GM21360 (cell line): ENCODE data around the gene PCSK5.
"Not testable (repeated sequence)": the region's sequence is repeated elsewhere in the genome, so short reads cannot be mapped to it uniquely, and the experiment has no call there.

Experiments used
- ATAC-seq: cut with Tn5 transposase; IDR thresholded peaks from one replicate; pipeline ENCODE4 v1.9.1; 2021; ENCODE audit warnings: mild to moderate bottlenecking, moderate library complexity; ENCODE audit not compliant: unreplicated experiment

The PCSK5 gene

DNA sequence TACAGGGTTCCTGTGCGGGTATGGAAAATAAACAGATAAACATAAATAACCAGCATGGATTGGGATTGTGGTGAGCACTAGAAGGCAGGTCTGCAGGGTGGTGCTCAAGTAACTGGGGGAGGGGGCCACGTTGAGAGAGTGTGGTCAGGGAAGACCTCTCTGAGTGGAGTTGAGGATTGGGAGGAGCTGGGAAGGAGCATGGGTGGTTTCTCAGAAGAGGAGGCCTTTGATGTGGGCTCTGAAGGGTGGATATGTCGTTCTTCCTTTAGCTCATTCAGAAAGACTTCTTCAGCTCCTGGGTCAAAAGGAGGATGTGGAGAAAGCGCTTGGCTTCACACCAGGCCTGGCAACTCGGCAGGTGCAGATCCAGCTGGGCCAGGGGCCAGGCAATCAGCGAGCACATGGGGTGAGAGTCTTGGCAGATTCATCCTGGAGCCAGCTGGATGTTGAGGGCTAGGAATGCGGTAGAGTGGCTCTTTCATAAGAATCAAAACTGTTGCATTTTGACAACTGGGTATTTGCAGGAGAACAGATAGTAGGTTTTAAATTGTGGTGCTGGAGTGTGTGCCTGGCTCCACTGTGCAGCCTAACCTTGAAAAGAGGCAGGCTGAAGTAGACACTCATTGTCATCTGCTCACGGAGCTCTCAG, 71.7 kb downstream of the PCSK5 start:
- no peak for ATAC-seq

DNA sequence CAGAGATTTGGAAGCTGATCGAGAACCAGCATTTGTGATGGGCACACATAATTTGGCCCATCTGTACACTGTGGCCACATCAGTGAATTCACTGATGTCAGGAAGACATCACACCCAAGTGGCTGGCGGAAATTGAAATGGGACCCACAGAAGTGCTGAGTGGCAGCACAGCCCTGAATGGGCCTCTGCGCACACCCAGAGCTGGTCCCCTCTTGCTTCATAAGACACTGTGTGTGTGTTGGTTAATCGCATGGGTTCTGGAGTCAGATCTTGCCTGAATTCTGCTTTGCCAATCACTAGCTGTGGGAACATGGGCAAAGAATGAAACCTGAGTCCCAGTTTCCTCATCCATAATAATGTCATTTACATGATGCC, 72.2 kb downstream of the PCSK5 start:
- ATAC-seq, result no peak

- ATAC-seq, result not testable (repeated sequence)
Measured at GRCh38 chr9:75963321-75963720, 72.8 kb downstream of the PCSK5 start.

GRCh38 chr9:75964427-75964826, 74.0 kb downstream of the PCSK5 start:
- ATAC-seq, result no peak

- no peak for ATAC-seq
Measured at GRCh38 chr9:75965231-75965630, 74.8 kb downstream of the PCSK5 start.

DNA sequence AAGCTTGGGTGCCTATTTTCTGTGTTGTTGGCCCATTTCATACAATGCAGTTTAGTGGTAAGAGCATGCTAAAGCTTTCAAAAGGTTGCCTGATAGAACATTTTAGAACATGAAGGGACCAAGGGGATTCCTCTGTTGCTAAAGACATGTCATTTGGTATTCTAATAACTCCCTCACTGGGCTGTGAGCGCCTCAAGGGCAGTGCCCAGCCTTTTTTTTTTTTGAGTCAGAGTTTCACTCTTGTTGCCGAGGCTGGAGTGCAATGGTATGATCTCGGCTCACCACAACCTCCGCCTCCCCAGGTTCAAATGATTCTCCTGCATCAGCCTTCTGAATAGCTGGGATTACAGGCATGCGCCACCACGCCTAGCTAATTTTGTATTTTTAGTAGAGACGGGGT, 77.1 kb downstream of the PCSK5 start:
- ATAC-seq, result no peak

- no peak for ATAC-seq
Measured at GRCh38 chr9:75974016-75974766, 83.7 kb downstream of the PCSK5 start.

- ATAC-seq, result no peak
Measured at GRCh38 chr9:75975071-75975470, 84.6 kb downstream of the PCSK5 start.

DNA sequence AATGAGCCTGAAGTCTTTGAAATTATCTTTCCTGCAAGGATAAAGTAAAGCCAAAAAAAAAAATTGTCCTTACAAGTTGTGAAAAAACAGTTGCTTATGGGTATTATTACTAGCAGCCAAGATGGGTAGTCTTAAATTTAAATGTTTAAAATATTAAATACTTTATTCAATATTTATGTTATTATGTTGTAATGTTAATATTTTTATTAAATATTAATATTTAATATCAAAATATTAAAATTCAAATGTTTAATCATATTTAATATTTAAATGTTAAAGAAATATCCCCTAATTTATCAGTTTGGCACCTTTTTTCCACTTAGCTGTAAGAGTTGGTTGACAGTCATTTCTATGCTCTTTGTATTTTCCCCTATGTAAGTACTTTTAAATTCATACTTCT, 86.1 kb downstream of the PCSK5 start:
- no peak for ATAC-seq

DNA sequence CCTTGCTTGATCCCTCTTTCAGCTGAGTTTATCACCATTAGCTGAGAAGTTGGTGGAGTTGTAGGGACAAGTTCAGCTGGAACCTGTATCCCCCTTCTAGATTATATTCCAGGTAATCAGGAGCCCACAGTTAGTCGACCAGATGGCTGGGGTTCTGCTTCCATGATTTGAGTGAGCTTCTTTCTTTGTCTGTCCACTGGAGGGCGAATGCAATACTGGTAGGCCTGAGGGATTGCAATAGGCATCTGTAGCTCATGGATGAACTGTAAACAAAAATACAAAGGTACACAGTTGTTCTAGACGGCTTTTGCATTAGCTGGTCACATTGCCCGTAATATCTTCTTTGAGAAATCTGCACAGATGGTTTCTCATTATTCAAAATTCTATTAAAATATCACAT, 88.9 kb downstream of the PCSK5 start:
- no peak for ATAC-seq

DNA sequence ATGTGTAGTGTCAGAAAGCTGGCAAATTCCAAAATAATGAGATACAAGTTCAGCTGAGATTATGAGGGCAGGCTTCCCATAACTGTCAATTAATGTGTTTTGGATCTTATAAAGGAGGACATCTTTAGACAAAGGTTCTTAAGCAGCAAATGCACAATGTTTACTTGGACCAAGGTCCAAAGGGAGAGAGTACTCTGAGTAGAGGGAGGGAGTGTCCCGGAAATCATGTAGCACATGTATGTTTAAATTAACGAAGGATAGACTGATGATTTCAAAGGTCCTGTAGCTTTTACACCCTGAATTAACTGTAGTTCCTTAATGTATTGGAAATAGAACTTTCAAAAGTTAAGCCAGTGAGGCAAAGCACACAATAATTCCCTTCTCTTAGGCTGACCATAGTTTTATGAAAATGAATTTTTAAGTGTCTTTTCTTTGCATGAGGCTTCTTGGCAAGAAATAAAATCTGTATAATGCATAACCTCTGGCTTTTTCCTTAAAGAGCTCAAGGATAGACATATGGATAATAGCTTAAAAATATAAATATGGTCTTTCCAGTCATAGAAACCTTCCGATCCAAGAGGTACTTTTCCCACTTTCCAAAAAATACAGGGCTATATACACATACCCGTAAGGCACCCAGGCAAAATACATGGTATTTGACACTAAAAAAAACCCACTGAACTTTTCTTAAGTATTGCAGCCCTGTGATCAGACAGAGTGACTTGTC, 93.0 kb downstream of the PCSK5 start:
- no peak for ATAC-seq

DNA sequence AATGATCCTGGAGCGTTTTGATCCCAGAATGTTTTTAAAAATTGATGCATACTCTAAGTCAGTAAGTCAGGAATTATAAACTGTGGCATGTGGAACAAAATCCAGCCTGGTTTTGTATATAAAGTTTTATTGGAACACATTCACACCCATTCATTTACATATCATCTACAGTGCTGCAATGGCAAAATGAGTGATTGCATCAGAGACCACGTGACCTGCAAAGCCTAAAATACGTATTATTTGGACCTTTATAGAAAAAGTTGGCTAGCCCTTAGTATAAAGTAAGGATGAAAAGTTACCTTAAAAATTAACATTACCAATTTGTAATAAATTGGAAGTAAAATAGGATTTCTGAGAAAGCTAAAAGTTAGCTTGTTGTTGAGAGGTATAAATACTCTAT, 95.0 kb downstream of the PCSK5 start:
- no peak for ATAC-seq

- no peak for ATAC-seq
Measured at GRCh38 chr9:75988663-75989062, 98.2 kb downstream of the PCSK5 start.

- no peak for ATAC-seq
Measured at GRCh38 chr9:75990156-75990555, 99.7 kb downstream of the PCSK5 start.

DNA sequence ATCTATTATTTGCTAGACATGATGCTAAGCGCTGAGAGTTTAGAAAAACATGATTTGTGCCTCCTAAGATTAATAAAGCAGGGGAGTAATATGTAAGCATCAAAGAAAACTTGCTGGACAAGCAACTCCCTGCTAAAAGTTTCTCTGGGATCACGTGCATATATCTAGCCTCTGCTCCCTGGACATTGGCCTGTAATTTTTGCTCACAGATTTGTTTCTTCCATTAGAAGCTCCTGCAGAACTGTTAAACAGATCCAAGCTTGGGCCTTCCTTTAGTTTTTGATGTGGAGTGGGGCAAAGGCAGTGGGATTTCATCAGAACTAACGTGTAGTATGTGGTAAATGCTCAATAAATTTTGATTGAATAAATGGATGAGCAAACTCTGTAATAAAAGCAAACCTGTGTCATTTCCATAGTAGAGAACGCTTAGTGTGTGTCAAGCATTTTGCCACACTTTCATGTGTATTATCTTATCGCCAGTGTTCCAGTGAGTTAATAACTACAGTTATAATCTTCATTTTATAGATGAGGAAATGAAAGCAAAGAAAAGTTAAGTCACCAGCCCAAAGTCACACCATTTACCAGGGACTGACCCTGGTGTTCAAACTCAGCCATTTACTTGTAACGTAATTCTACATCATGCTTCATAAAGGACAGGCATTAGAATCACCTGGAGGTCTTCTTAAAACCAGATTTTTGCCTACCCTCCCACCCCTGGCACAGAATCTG, 100.3 kb downstream of the PCSK5 start:
- ATAC-seq, result no peak

GRCh38 chr9:75992482-75993206, 102.2 kb downstream of the PCSK5 start:
- no peak for ATAC-seq

GRCh38 chr9:75993434-75993833, 103.0 kb downstream of the PCSK5 start:
- no peak for ATAC-seq

DNA sequence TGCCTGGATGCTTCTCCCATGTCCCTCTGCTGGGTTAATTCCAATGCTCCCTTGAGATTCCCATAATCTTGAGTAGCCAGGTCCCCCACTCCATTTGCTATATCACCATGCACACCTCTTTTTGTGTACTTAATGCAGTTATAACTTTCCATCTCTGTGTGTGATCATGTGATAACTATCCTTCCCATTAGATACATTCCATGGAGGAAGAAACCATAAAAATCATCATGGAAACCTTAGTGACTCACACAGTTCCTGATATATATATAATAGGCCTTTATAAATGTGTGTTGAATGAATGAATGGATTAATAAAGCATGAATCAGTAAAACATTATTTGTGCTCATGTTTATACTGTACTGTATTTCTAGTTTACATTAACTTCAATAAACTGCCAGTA, 104.6 kb downstream of the PCSK5 start:
- ATAC-seq, result no peak

DNA sequence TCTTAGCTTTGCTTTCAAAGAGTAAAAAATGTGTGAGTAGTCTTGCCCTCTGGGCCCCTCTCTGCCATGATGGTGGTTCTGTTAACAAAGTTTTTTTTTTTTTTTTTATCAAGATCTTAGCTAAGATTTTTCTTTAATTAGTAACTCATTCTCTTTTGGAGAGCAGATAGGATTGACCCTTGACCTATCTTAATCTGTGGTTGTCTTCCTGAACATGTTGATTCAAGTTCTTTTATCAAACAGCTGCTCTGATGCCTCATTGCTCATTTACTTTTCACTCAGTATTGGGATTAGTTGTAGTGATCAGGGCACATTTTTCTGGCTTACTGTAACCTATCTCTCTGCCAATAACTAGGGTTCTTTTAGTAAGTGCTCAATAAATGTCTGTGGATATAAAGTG, 106.3 kb downstream of the PCSK5 start:
- no peak for ATAC-seq

DNA sequence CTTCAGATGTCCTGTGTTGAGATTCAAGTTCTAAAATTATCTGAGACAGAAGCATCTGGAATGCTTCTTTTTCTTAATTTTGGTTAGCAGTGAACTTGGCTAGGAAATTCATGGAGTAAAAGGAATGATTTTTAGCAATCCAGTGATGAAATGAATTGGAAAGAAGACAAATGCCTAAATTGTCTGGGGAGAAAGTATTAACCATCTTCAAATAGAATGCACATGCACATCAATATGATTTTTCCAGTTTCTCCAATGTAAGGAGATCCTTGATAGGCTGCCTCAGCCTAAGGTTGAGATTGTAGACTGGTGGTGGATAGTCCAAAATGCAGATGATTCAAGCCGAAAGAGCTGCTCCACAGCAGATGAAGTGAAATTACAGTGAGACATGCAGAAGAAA, 106.7 kb downstream of the PCSK5 start:
- no peak for ATAC-seq
